KMS-11 (cell line): ENCODE results near the gene GPHA2.

ENCODE experiments used
- H2AFZ ChIP-seq: fragments of 200-600 bp; sonication (generic); 2 replicates; pipeline ENCODE4 v1.6.1; 2016; ENCODE audit warnings: antibody characterized with exemption, mixed run types, low read depth
- H3K27ac ChIP-seq: fragments of 200-600 bp; sonication (generic); 2 replicates; pipeline ENCODE4 v1.6.1; 2016; ENCODE audit warnings: mild to moderate bottlenecking, mixed run types
- H3K27me3 ChIP-seq: fragments of 200-600 bp; sonication (generic); 2 replicates; pipeline ENCODE4 v1.6.1; 2017; ENCODE audit warnings: mild to moderate bottlenecking, low read depth, mixed run types, moderate library complexity; ENCODE audit not compliant: insufficient read depth
- H3K36me3 ChIP-seq: fragments of 200-600 bp; sonication (generic); 2 replicates; pipeline ENCODE4 v1.6.1; 2017; ENCODE audit warnings: mild to moderate bottlenecking, mixed run types; ENCODE audit not compliant: insufficient read depth
- H3K4me1 ChIP-seq: fragments of 200-600 bp; sonication (generic); 2 replicates; pipeline ENCODE4 v1.6.1; 2016; ENCODE audit warnings: mild to moderate bottlenecking, low read depth, mixed run types; ENCODE audit not compliant: poor library complexity, severe bottlenecking
- H3K4me2 ChIP-seq: fragments of 200-600 bp; sonication (generic); 2 replicates; pipeline ENCODE4 v1.7.0; 2016; ENCODE audit warnings: mild to moderate bottlenecking, mixed run types
- H3K4me3 ChIP-seq: fragments of 200-600 bp; sonication (generic); IDR thresholded peaks from 2 replicates; pipeline ENCODE4 v1.6.1; 2017; ENCODE audit warnings: low read depth, low read length, mixed read lengths; ENCODE audit not compliant: insufficient read depth
- H3K79me2 ChIP-seq: fragments of 200-600 bp; sonication (generic); 2 replicates; pipeline ENCODE4 v1.6.1; 2016; ENCODE audit warnings: low read depth, mixed run types; ENCODE audit not compliant: insufficient read depth
- H3K9ac ChIP-seq: fragments of 200-600 bp; sonication (generic); 2 replicates; pipeline ENCODE4 v1.6.1; 2016; ENCODE audit warnings: mild to moderate bottlenecking, mixed run types
- H4K20me1 ChIP-seq: fragments of 200-600 bp; sonication (generic); 2 replicates; pipeline ENCODE4 v1.6.1; 2016; ENCODE audit warnings: mild to moderate bottlenecking, mixed run types; ENCODE audit not compliant: insufficient read depth
- TF ChIP-seq, protein P1 (sequence below): fragments of 200-600 bp; sonication (generic); conservative IDR thresholded peaks from 2 replicates; pipeline ENCODE4 v1.6.1; 2017; ENCODE audit warnings: low read depth, mild to moderate bottlenecking, antibody characterized with exemption, low read length, moderate library complexity, mixed read lengths

Gene GPHA2

GRCh38 chr11:64925536-64926436 lies 9.9 kb downstream of the GPHA2 start:
- Histone ChIP-seq H3K27me3 (no peaks in the 10 kb centered on the region), H3K9ac (no peak overlapping the region), H4K20me1 (no peaks in the 10 kb centered on the region), H3K4me3 (no peak overlapping the region), H3K79me2 (no peaks in the 10 kb centered on the region), H3K27ac (no peak overlapping the region), H3K4me1 (peaks cover 6% of the 10 kb centered on the region), H3K36me3 (no peaks in the 10 kb centered on the region), H3K4me2 (peak overlapping the region; percentile 98; the same call in 1 of the 2 replicates), H2AFZ (no peak overlapping the region)
- TF ChIP-seq, protein P1, sequence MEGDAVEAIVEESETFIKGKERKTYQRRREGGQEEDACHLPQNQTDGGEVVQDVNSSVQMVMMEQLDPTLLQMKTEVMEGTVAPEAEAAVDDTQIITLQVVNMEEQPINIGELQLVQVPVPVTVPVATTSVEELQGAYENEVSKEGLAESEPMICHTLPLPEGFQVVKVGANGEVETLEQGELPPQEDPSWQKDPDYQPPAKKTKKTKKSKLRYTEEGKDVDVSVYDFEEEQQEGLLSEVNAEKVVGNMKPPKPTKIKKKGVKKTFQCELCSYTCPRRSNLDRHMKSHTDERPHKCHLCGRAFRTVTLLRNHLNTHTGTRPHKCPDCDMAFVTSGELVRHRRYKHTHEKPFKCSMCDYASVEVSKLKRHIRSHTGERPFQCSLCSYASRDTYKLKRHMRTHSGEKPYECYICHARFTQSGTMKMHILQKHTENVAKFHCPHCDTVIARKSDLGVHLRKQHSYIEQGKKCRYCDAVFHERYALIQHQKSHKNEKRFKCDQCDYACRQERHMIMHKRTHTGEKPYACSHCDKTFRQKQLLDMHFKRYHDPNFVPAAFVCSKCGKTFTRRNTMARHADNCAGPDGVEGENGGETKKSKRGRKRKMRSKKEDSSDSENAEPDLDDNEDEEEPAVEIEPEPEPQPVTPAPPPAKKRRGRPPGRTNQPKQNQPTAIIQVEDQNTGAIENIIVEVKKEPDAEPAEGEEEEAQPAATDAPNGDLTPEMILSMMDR = no peak

- peak overlapping the region; percentile 99 for H2AFZ ChIP-seq
- no peaks in the 10 kb centered on the region for H3K79me2 ChIP-seq
- no peaks in the 10 kb centered on the region for H3K27me3 ChIP-seq
- H3K27ac ChIP-seq = no peak overlapping the region
- H3K36me3 ChIP-seq = no peaks in the 10 kb centered on the region
- H4K20me1 ChIP-seq = no peaks in the 10 kb centered on the region
- peak overlapping the region; percentile 43 for H3K4me3 ChIP-seq
- TF ChIP-seq, protein P1 = no peak
- H3K9ac ChIP-seq = peak overlapping the region; percentile 66
- H3K4me1 ChIP-seq = peaks cover 6% of the 10 kb centered on the region
- peak overlapping the region; percentile 98 for H3K4me2 ChIP-seq
Measured at GRCh38 chr11:64924910-64925284, 10.8 kb downstream of the GPHA2 start.

GRCh38 chr11:64923944-64924909 lies 11.5 kb downstream of the GPHA2 start, which contains the start of gene PPP2R5B:
Gene PPP2R5B (plus strand): TSS chr11:64924689. CDS start chr11:64925735, 1,046 bp downstream.
- Histone ChIP-seq H2AFZ (peak within 1 kb of the TSS; percentile 99), H3K4me3 (peak within 1 kb of the TSS; percentile 43), H3K9ac (peak within 1 kb of the TSS; percentile 66), H3K27ac (peak within 1 kb of the TSS; percentile 66), H3K4me2 (peak within 1 kb of the TSS; percentile 98), H3K36me3 (no peaks in the 10 kb centered on the region), H3K79me2 (no peaks in the 10 kb centered on the region), H3K4me1 (peaks cover 10% of the 10 kb centered on the region), H4K20me1 (no peaks in the 10 kb centered on the region), H3K27me3 (no peaks in the 10 kb centered on the region)
- TF ChIP-seq, protein P1 = no peak

- Histone ChIP-seq H3K36me3 (no peaks in the 10 kb centered on the region), H3K27ac (no peak overlapping the region), H3K4me1 (peaks cover 18% of the 10 kb centered on the region), H3K79me2 (no peaks in the 10 kb centered on the region), H4K20me1 (no peaks in the 10 kb centered on the region), H3K4me3 (no peak overlapping the region), H2AFZ (peak overlapping the region; percentile 99; the same call in 1 of the 2 replicates), H3K4me2 (peak overlapping the region; percentile 98; the same call in 1 of the 2 replicates), H3K9ac (no peak overlapping the region), H3K27me3 (no peaks in the 10 kb centered on the region)
- TF ChIP-seq, protein P1 = no peak
Measured at GRCh38 chr11:64923151-64923661, 12.5 kb downstream of the GPHA2 start.
